GM13977 (cell line): ENCODE measurements around the gene IL1RAPL2.

ENCODE experiments used
- DNase-seq: peaks from one replicate; pipeline ENCODE4 v3.0.0; 2012; ENCODE audit warnings: low spot score
- in situ Hi-C: fragments of 300-500 bp; cut with MboI; formaldehyde crosslinking; loops from one replicate; pipeline ENCODE4 v1.12.0; 2022; ENCODE audit warnings: low sequenced_read_pairs, low pct_unique_long_range_greater_than_20kb, mixed read lengths, inconsistent platforms; ENCODE audit not compliant: unreplicated experiment
- TF ChIP-seq, protein P1 (sequence below): IDR thresholded peaks from 2 replicates; pipeline ENCODE4 v1.5.1; 2012; ENCODE audit warnings: mild to moderate bottlenecking, control low read depth; ENCODE audit not compliant: insufficient read depth; ENCODE audit errors: extremely low read depth, missing control alignments

The IL1RAPL2 gene

DNA sequence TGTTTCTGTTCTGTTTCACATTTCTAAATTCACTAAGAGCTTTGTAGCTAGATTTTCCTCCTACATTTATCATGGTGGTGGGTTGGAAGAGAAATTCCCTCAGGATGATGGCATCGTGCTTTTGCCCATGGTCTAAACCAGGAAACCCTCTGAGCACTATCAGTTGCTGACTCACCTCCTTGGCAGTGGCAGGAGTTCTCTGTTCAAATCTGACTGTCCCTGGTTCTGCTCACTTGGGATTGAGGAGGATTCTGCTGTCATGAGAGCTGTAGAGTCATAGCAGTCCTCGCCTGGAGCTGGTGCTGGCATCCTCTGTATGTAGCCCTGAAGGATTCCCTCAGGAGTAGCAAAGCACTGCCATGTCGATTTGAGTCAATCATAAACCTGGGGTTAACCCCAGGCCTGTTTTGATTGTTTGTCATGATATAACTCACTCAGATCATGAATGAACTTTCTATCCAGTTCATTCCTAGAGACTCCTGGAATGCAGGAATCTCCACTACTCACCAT is 645.1 kb downstream of the IL1RAPL2 start:
- DNase-seq, result no peak
- TF ChIP-seq, protein P1, sequence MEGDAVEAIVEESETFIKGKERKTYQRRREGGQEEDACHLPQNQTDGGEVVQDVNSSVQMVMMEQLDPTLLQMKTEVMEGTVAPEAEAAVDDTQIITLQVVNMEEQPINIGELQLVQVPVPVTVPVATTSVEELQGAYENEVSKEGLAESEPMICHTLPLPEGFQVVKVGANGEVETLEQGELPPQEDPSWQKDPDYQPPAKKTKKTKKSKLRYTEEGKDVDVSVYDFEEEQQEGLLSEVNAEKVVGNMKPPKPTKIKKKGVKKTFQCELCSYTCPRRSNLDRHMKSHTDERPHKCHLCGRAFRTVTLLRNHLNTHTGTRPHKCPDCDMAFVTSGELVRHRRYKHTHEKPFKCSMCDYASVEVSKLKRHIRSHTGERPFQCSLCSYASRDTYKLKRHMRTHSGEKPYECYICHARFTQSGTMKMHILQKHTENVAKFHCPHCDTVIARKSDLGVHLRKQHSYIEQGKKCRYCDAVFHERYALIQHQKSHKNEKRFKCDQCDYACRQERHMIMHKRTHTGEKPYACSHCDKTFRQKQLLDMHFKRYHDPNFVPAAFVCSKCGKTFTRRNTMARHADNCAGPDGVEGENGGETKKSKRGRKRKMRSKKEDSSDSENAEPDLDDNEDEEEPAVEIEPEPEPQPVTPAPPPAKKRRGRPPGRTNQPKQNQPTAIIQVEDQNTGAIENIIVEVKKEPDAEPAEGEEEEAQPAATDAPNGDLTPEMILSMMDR, result no peak
- in situ Hi-C loops, result no loop called here

DNA sequence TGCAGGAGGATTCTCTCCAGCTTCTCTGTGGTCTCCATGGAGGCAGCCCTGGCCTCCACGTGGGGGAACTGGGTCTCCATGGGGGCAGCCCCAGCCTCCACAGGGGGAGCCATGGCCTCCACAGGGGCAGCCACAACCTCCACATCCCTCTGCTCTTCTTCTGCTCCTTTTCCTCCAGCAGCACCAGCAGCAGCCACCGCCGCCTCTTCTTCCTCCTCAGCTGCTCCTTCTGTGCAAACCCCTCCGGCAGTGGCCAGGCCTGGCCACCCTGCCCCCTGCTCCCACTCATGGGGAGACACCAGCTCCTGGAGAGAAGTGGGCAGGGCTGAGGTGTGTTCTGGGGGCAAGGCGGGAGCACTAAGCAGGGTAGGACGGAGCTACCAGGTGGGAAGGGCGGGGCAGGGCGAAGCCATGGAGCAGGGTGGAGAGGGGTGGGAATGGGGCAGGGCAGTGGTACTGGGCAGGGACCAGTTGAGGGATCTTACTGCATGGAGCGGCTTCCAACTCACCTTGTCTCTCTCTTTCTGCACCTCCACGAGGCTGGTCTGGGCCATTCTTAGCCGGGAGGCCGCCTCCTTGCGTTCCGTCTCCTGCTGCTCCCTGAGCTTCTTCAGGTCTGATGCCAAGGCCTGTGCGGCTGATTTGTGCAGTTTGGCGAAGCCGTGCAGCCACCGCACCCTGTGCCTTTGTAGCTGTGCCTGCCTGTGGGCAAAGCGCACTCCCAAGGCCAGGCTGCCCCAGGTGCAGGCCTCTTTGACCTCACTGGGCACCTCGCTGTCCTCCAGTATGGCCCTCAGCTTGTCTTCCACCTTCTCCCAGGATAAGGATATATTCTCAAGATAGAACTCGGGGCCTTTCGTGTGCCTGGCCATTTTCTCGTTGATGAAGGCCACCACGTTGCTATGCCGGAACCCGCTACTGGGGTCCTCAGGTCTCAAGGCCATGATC is 653.7 kb downstream of the IL1RAPL2 start:
- TF ChIP-seq, protein P1, result no peak
- in situ Hi-C loops, result no loop called here
- DNase-seq, result no peak

DNA sequence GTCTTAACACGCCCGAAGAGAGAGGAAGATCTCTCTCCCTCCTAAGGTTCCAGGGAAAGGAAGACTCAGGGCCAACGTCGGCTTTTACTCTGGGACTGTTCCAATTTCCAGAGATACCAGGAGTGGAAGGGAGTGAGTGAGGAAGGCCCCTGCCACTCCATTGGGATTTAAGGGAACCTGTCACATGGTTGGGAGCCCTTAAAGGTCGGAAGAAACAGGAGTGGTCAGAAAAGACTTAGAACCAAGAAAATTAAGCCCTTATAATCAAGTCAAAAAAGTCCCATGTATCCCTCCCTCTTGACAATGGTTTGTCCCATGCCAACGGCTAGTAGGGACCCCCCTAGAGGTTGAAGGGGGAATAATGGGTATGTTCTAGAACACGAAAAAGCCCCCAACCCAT is 654.6 kb downstream of the IL1RAPL2 start, which contains the start of gene TEX13A:
Gene TEX13A (minus strand): TSS at position 59 of the 400 bp plus-strand sequence. CDS start 297 bp downstream, outside the sequence.
- TF ChIP-seq, protein P1, result no peak
- DNase-seq, result no peak
- in situ Hi-C loops, result no loop called here

DNA sequence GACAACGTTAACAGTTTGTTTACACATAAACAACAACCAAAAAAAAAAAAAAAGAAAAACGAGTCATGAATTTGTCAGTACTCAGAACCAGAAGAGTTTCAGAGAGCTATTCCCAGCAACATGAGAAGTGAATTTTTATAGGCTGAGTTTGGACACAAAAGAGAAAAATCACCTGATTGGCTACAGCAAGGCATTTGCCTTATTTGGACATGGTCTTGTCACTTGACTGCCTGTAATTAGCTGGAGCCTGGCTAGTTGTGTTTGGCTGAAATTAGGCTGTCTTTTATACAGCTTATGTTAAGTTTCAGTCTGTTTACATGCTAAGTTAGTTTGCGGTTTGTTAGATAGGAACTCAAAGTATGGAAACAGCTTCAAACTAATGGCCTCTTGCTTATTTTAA is 655.4 kb downstream of the IL1RAPL2 start:
- in situ Hi-C loops, result no loop called here
- no peak for DNase-seq
- TF ChIP-seq, protein P1, result no peak

DNA sequence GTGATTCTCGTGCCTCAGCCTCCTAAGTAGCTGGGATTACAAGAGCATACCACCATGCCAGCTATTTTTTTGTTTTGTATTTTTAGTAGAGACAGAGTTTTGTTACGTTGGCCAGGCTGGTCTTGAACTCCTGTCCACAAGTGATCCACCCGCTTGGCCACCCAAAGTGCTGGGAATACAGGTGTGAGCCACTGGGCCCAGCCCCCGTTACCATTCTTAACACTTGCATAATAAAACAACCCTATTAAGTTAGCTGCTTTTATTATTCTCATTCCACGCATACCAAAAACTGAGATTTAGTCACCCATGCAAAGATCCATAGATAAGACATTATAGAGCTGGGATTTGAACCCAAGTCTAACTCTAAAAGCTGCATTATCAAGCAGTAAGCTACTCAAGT is 660.5 kb downstream of the IL1RAPL2 start:
- no peak for DNase-seq
- TF ChIP-seq, protein P1, result no peak
- in situ Hi-C loops, result no loop called here

DNA sequence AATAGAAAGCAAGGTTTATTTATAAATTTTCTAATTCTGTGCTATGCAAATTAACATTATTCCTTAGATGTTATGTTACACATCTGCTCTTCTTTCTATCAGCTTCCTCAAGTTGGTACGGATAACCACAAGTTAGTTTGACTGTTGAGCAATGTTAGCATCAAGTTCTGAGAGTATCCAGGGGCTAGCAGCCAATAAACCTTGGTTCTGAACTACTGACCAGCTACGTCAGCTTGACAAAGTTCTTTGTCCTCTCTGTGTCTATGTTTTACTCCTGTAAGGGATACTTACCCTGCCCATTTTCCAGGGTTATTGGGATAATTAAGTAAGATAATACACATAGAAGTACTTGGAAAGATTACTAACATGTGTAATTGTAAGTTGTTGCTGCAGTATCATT is 662.6 kb downstream of the IL1RAPL2 start:
- in situ Hi-C loops, result no loop called here
- no peak for DNase-seq
- TF ChIP-seq, protein P1, result no peak
